HG02981 (cell line): ENCODE results near the gene DNAJC15.
A peak's percentile ranks its signal among the peaks of the same experiment; 100 is the strongest.

Experiments used
- ATAC-seq: cut with Tn5 transposase; IDR thresholded peaks from one replicate; pipeline ENCODE4 v1.9.1; 2021; ENCODE audit warnings: mild to moderate bottlenecking, moderate library complexity; ENCODE audit not compliant: unreplicated experiment

DNAJC15 gene

DNA sequence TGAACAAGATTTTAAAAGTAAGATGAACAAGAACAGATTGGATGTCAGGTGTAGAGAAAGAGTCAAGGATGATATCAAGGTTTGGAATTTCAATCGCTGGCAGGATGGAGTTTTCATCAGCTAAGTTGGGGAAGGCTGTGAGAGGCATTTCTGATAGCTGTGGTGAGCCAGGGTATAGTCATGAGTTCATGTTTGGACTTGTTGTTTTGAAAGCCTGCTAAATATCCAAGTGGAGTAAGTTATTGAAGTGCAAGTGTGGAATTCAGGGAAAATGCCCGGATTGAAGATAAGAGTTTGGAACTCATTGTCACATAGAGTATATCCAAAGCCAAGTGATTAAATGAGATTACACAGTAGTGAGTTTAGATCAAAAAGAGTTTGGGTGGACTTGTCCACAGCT, 20.4 kb upstream of the DNAJC15 start:
- no peak for ATAC-seq

DNA sequence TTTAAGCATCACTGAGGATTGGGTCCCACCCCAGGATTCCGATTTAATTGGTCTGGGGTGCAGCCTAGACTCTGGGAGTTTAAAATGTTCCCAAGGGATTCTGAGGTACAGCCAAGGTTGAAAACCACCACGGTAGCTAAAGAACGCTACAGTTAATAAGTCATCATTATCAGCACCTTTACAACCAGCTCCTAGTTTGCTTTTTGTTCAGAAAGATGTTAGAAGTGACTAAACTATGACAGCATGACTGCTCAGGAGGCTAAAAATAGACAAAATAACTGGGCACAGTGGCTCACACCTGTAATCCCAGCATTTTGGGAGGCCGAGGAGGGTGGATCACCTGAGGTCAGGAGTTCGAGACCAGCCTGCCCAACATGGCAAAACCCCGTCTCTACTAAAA, 19.7 kb upstream of the DNAJC15 start:
- no peak for ATAC-seq

DNA sequence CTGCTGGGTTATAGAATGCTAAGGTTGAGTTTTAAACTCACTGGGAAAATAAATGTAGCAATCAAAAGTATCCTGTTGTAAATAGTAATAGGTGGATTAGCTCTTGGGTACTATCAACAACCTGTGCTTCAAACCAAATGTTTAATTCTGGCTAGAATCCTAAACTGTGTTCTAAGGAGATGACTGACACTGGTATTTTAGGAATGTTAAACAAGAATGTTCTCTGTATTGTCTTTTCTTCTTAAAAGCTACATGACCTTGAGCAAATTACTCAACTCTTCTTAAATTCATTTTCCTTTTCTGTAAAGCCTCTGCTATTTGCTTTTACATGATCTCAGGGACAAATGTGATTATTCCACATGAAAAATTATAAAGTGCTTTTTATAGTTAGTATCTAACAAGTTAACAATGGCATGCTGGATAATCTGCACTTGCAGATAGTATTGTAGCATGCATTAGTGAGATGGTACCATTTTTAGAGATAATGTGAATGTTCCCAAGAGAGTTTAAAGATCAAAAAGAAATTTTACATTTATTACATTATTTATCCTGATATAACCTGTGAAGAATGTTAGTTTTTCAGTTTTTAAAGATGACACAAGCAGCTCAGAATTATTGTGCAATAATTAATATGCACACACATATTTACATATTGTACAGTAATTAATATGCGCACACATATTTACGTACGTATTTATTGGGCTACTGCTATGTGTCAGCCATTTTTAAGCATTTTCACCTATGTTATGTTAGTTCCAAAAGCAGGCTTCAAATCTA, 17.7 kb upstream of the DNAJC15 start:
- ATAC-seq: no peak

DNA sequence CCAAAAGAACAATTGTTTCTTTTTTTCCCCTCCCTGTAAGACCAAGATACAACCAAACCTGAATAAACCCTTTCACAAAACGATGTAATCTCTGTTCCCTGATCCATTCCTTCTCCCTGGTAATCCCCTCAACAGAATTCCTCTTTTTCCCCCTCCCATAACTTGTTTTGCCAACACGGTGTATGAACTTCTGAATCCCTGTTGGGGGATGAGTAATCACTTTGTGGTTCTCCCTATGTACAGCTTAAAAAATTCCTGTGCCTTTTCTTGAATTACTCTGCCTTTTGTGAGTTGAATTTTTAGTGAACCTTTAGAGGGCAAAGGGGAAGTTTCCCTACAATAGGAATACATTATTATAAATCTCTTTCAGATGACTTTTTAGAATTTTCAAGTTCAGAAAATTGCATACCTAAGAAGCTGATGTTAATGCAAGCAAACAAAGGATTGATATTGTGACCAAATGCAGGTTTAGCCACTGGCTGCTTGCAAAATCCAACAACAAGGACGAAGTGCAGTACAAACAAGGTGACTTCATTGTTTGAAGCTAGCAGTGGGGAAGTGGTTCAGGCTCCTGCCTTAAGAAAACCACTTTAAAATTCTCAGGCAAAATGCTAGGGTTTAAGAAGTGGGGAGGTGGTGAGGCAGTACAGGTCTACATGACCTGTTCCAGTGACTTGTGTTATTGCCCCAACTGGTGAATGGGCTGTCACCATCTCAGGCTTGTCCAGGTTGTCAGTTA, 16.3 kb upstream of the DNAJC15 start:
- ATAC-seq: no peak

DNA sequence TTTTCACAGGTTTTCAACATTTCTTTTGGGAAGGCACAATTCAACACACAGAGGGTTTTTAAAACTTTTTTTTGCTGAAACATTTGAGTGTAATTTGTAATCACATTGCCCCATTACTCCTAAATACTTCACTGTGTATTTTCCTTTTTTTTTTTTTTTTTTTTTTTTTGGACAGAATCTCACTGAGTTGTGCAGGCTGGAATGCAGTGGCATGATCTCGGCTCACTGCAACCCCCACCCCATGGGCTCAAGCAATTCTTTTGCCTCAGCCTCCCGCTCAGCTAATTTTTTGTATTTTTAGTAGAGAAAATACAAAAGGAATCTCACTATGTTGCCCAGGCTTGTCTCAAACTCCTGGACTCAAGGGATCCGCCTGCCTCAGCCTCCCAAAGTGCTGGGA, 14.8 kb upstream of the DNAJC15 start:
- ATAC-seq: no peak

DNA sequence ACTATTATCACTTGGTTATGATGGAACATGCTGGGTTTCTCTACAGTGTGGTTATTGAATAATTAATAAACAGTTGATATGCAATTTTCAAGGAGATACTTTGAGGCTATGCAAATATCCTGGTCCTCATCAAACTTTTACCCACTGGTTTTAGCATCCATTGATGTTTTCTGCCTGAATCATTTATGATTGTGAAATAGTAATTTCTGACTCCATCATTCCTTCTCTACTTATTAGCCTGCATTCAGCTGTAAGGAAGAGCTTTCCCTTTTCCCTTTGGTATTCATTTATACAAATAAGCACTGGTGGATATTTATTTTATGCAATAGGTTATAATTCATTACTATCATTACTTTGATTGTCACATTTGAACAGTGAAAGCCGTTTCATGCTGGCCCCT, 13.9 kb upstream of the DNAJC15 start:
- ATAC-seq: no peak

DNA sequence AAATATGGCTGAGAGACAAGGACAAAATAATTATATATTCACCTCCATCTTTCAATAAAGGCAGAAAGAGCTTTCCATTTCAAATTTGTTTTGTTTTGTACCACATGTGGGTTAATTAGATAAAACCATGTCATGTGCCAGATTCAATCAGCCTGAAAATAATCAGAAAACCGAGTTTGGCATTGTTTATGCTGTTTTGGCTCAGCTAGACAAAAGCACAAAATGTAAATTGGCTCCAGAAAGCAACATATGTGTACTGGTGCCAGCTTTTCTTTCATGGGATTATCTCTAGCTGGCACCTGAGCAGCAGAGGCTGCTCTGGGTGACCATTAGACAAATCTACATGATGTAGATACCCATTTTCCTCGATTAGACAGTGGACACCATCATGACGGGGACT, 9.2 kb upstream of the DNAJC15 start:
- no peak for ATAC-seq

DNA sequence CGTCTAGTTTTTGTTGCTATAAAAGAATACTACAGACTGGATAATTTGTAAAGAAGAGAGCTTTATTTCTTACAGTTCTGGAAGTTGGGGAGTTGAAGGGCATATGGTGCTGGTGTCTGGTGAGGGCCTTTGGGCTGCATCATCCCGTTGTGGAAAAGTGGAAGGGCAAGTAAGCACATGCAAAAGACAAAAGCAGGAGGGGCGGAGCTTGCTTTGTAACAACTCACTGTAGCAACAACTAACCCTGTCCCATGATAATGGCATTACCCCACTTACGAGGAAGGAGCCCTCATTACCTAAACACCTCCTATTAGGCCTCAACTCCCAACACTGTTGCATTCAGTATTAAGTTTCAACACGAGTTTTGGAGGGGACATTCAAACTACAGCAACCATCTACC, 7.2 kb upstream of the DNAJC15 start:
- ATAC-seq: no peak

DNA sequence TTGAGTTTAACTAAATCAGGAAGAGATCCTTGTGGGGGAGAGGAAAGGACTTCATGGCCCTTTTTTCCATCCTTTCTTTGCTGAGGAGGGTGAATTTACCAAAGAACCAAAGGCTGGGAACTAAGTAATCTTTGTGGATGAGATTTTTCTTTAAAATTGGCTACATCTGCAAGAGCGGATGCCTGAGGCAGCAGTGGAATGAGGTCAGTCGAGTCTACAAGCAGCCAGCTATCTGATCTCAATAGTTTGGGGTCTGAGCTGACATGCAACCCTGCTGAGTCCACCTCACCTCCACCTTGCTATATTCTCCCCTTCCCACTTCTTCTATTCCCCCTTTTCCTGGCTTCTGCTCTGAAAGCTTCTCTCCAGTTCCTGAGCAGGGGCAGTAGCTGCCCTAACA, 3.6 kb upstream of the DNAJC15 start:
- no peak for ATAC-seq

DNA sequence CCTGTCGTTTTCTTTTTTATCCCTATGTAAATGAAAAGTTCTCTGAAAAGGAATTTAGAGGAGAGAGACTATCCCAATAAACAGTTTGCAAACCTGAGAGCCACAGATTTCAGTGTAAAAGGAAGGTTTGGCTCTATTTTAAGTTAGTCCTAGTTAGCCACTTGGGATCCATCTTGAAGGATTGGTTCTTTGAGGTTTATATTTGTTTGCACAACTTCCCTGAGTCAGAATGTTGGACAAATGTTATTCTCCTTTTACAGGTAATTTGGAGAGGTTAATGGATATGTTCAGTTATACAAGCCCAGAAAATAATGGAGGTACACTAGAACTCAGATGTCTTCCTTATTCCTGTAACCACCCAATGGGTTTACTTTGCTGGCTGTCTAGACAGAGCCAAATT, 2.6 kb upstream of the DNAJC15 start:
- no peak for ATAC-seq

DNA sequence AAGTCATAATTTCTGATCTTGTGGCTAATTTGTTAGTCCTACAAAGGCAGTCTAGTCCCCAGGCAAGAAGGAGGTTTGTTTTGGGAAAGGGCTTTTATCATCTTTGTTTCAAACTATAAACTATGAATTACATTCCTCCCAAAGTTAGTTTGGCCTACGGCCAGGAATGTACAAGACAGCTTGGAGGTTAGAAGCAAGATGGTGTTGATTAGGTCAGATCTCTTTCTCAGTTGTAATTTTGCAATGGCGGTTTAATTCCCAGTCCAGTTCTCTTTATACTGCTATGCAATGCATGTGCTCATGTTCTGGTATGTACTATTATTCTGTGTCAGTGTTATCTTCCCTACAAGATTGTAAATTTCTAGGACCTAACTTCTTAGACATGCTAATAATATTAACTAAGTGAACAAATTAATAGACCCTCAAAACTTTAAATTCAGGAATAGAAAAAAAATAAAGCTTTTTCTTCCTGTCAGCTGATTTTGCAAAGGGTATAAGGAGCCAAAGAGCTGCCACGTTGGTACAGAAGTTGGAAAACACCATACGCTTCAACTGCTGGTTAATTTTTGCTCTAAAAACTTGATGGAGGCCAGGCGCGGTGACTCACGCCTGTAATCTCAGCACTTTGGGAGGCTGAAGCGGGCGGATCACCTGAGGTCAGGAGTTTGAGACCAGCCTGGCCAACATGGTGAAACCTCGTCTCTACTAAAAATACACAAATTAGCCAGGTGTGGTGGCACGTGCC, 1.3 kb upstream of the DNAJC15 start:
- no peak for ATAC-seq

DNA sequence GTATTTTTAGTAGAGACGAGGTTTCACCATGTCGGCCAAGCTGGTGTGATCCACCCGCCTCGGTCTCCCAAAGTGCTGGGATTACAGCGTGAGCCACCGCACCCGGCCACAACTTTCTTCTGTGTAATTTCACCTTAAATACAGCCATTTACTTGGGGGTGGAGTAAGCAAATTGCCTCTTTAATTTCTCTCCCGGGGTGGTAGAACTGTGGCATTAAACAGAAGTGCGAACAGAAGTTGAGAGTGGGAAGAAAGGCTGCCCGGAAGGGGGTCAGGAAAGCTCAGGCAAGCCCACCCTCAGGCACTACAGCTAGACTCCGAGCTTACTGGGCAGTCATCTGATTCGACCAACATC, 475 bp upstream of the DNAJC15 start:
- ATAC-seq: no peak

DNA sequence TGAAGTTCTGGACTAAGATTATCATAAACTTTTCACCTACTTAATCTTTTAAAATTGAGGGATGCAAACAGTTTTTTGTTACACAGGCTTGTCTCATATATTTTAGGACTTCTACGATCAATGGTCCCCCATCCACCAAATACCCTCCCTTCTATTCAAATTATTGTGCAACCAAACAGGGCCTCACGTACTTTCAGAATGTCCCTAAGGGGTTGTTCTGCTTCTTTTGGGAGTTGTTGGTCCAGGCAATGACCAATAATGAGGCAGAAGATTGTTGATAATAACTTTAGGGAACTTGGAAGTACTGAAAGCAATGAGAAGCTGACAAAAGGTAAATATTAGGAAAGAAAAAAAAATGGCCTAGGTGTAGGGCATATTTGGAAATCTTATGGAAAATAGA, 2.9 kb downstream of the DNAJC15 start:
- no peak for ATAC-seq

DNA sequence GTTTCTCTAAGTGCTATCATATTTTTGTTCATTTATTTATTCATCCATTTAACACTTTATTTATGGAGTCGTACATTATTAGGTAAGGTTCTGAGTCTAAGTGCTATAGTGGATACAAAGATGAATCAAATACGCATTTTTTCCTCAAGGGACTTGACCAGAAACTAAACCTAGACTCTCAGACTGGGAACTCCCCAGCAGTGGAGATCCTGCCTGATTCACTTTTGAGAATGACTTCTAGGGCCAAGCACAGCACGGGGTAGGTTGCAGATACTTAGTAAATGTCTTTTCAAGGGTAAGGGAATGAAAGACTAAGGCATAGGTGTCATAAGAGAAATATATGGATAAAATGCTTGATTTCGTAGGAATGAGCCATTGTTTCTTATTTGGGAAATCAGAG, 7.2 kb downstream of the DNAJC15 start:
- ATAC-seq: no peak

DNA sequence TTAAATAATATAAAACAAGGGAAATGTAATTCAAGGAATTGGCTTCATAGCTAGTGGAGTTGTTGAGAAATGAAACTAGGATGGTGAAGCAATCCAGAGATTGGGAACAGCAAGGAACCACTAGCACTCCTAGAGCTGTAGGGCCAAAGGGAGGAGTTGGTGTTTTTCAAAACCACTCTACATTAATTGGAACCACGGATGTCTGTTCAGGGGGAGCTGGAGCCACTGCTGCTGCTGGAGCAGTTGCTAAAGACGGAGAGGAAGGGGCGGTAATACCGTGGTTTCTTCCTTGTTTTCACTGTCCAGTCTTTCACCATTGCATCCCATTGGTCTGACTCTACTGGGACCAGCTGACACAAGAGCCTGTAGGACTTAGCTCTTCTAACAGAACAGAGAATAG, 8.5 kb downstream of the DNAJC15 start:
- ATAC-seq: no peak

DNA sequence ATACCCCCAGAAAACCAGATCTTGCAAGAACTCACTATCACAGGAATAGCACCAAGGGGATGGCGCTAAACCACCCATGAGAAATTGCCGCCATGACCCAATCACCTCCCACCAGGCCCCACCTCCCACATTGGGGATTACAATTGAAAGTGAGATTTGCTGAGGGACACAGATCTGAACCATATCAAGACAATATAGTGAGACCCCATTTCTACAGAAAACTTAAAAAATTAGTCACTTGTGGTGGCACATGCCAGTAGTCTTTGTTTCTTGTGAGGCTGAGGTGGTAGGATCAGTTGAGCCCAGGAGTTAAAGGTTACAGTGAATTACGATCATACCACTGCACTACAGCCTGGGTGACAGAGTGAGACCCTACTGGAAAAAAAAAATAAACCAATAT, 9.7 kb downstream of the DNAJC15 start:
- ATAC-seq: no peak

DNA sequence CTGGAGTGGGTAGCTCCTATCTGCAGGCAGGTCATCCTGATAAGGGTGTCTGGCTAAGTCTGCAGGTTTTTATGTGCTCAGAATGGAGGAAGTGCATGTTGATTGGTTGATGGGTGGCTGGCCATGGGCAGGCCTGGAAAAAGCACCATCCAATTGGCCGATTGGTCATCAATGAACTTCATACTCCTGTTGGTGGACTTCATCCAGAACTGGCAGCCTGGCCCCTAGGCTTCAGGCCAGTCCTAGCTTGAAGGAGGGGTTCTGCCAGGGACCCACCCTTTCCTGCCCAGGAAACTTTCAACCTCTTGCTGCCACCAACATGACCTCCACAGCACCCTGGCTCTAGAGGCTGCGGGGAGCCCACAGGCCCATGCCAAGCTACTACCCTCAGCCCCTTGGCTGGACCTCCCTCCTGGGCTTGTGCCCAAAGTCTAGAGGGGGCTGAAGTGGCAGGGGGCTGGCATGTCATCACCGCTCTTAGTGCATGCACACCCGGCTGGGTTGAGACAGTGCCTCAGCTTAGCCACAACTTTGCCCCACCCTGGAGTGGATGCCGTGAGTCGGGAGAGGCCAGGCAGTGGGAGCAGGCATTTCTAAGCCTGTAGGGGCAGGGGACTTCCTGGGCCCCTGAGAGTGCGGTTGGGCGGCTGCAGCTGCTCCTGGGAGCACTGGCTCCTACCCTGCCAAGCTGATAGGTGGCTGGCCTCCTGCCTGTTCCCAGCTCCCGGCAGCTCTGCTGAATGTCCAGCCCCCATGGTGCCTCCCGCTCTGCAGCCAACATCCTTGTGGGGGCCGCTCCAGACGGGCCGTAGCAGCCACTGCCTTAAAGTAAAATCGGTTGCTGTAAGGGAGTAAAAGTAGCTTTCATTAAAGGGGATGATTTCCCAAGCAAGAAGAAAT, 13.2 kb downstream of the DNAJC15 start:
- ATAC-seq: no peak

DNA sequence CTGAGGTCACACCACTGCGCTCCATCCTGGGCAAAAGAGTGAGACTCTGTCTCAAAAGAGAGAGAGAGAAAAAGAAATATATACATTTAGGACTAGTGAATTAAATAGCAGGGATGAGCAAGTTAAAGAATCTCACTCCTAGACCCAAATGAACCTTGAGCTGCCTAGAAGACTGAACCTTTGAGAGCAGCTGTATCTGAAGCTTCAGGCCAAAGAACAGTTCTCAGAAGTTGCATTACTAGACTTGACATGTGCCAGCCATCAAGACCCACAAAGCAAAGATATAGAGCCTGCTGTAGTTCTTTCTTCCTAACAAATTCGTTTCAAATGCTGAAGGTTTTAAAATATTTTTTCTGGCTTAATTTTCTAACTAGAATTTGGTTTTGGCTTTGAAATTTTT, 16.6 kb downstream of the DNAJC15 start:
- ATAC-seq: no peak

DNA sequence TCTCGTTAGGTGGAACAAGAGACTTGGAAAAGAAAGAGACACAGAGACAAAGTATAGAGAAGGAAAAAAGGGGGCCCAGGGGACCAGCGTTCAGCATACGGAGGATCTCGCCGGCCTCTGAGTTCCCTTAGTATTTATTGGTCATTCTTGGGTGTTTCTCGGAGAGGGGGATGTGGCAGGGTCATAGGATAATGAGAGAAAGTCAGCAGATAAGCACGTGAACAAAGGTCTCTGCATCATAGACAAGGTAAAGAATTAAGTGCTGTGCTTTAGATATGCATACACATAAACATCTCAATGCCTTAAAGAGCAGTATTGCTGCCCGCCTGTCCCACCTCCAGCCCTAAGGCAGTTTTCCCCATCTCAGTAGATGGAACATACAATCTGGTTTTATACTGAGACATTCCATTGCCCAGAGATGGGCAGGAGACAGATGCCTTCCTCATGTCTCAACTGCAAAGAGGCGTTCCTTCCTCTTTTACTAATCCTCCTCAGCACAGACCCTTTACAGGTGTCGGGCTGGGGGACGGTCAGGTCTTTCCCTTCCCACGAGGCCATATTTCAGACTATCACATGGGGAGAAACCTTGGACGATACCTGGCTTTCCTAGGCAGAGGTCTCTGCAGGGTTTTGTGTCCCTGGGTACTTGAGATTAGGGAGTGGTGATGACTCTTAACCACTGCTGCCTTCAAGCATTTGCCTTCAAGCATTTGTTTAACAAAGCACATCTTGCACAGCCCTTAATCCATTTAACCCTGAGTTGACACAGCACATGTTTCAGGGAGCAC, 17.4 kb downstream of the DNAJC15 start:
- ATAC-seq: peak; percentile 11

DNA sequence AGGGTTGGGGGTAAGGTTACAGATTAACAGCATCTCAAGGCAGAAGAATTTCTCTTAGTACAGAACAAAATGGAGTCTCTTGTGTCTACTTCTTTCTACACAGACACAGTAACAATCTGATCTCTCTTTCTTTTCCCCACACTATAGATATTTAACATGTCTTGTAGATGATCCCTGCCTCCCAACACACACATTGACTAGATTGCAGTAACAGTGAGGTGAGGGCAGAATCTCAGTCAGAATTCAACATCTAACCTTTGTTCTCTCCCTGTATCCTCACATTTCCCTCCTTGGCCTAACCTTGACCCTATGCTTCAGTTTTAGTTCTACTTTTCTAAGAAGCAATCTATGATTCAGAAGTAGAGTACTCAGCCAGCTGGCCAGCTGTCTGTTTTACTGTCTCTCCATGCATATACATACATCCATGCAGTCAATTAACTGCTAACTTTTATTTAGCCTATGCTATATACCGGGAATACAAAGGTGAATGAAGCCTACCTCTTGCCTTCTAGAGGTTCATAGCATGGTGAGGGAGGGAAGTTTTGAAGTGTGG, 18.1 kb downstream of the DNAJC15 start:
- peak; percentile 58 for ATAC-seq
